ENCODE measurements around the gene CPTP. TPM values are rescaled to one million over a fixed set of nuclear protein-coding genes. Genes with fewer than 3 reads are reported as not detected.

Gene CPTP
- total RNA-seq, 1 experiment from 2014 or later = 14.0 TPM

GRCh38 chr1:1294250-1294890 is 30.2 kb upstream of the CPTP start:
- Histone ChIP-seq H3K79me2 (ENCODE audit: insufficient read depth, low read length) (no peaks in the 10 kb centered on the region), H2BK120ac (ENCODE audit: low read depth, low read length, poor library complexity, severe bottlenecking) (no peak overlapping the region), H3T11ph (ENCODE audit: low read length) (no peak overlapping the region), H3K9me3 (ENCODE audit: control insufficient read depth, low read depth, low read length) (no peaks in the 10 kb centered on the region), H3K79me1 (ENCODE audit: insufficient read depth, low read depth, low read length, poor library complexity, severe bottlenecking) (no peaks in the 10 kb centered on the region), H3K18ac (ENCODE audit: insufficient read length, low read depth, low read length) (no peak overlapping the region), H3K56ac (ENCODE audit: insufficient read length, low read depth, low read length) (no peak overlapping the region), H2BK20ac (ENCODE audit: low read depth, low read length, poor library complexity, severe bottlenecking) (no peak overlapping the region), H3K27ac (ENCODE audit: insufficient read length, low read depth, low read length) (no peak overlapping the region), H4K8ac (replicated peaks; ENCODE audit: insufficient read length, low read depth, low read length) (no peak overlapping the region), H3K23me2 (ENCODE audit: insufficient read length, low read depth, low read length, poor library complexity, severe bottlenecking) (peaks cover 4% of the 10 kb centered on the region), H3K9ac (ENCODE audit: extremely low read depth, insufficient read length, low read length) (no peak overlapping the region), H4K5ac (ENCODE audit: insufficient read length, low read depth, low read length) (no peak overlapping the region), H2AFZ (ENCODE audit: low read length) (no peak overlapping the region), H3K27me3 (ENCODE audit: insufficient read depth, low read length) (no peaks in the 10 kb centered on the region), H2BK15ac (ENCODE audit: low read depth, low read length) (no peak overlapping the region), H3K14ac (ENCODE audit: insufficient read depth, low read length) (no peak overlapping the region), H4K20me1 (ENCODE audit: control insufficient read depth, insufficient read depth, insufficient read length) (no peaks in the 10 kb centered on the region), H2AK5ac (ENCODE audit: insufficient read length, low read length) (no peak overlapping the region), H3K4ac (ENCODE audit: low read depth, low read length) (no peak overlapping the region), H4K91ac (ENCODE audit: insufficient read length, low read depth, low read length) (no peak overlapping the region), H3K4me2 (ENCODE audit: insufficient read depth, insufficient read length, low read length) (peak overlapping the region; percentile 27), H3K23ac (ENCODE audit: insufficient read length, low read depth, low read length) (no peak overlapping the region), H2BK5ac (ENCODE audit: insufficient read length, low read length) (no peak overlapping the region), H2BK12ac (ENCODE audit: insufficient read length, low read depth, low read length) (no peak overlapping the region), H3K4me1 (ENCODE audit: insufficient read depth, low read length) (no peaks in the 10 kb centered on the region)
- no CpG with 5 or more reads among the region's 58 CpGs for WGBS (ENCODE audit: extremely low coverage, insufficient read length, low lambda C conversion rate)
- peaks cover 2 to 7% of the 10 kb centered on the region in 2 experiments; a peak in 2 of 5 replicates for H3K9me3 Mint-ChIP-seq
- TF ChIP-seq CTCF (conservative IDR thresholded peaks at IDR 0.05) = no peak
- no peak for DNase-seq
- H3K27ac Mint-ChIP-seq = no peak overlapping the region
- H3K36me3 Mint-ChIP-seq (ENCODE audit: insufficient read depth in 1 of 3, low read depth in 3 of 3) = no peaks in the 10 kb centered on the region
- H3K4me1 Mint-ChIP-seq = peaks cover 0 to 9% of the 10 kb centered on the region in 2 experiments; a peak in 2 of 4 replicates
- peaks cover 2% of the 10 kb centered on the region for H3K27me3 Mint-ChIP-seq (ENCODE audit: low read depth)
- no peak overlapping the region for H3K4me3 Mint-ChIP-seq
